H9 (cell line): ENCODE measurements around the gene RBP7. TPM values are rescaled to one million over a fixed set of nuclear protein-coding genes. Genes with fewer than 3 reads are reported as not detected.

ENCODE experiments used
- DNase-seq: peaks from one replicate; pipeline ENCODE4 v3.0.0-alpha.2; 2017
- H2AFZ ChIP-seq: one replicate; pipeline ENCODE4 v1.6.1; 2013; ENCODE audit warnings: mild to moderate bottlenecking, low read length, control low read depth, moderate library complexity
- H2AK5ac ChIP-seq: 2 replicates; pipeline ENCODE4 v1.6.1; 2013; ENCODE audit warnings: low read length, control low read depth, mixed read lengths; ENCODE audit not compliant: insufficient read length
- H2BK120ac ChIP-seq: one replicate; pipeline ENCODE4 v1.6.1; 2013; ENCODE audit warnings: low read depth, mild to moderate bottlenecking, low read length, control low read depth, inconsistent platforms; ENCODE audit not compliant: poor library complexity, severe bottlenecking
- H2BK12ac ChIP-seq: 2 replicates; pipeline ENCODE4 v1.6.1; 2013; ENCODE audit warnings: low read length, control low read depth, mixed read lengths, low read depth; ENCODE audit not compliant: insufficient read length
- H2BK15ac ChIP-seq: 2 replicates; pipeline ENCODE4 v1.6.1; 2013; ENCODE audit warnings: low read depth, low read length, control low read depth
- H2BK20ac ChIP-seq: one replicate; pipeline ENCODE4 v1.6.1; 2013; ENCODE audit warnings: low read depth, mild to moderate bottlenecking, low read length, control low read depth, inconsistent platforms; ENCODE audit not compliant: poor library complexity, severe bottlenecking
- H2BK5ac ChIP-seq: 2 replicates; pipeline ENCODE4 v1.6.1; 2013; ENCODE audit warnings: low read length, control low read depth, mixed read lengths; ENCODE audit not compliant: insufficient read length
- H3K14ac ChIP-seq: 2 replicates; pipeline ENCODE4 v1.6.1; 2013; ENCODE audit warnings: low read length, control low read depth; ENCODE audit not compliant: insufficient read depth
- H3K18ac ChIP-seq: 2 replicates; pipeline ENCODE4 v1.6.1; 2013; ENCODE audit warnings: low read depth, mild to moderate bottlenecking, mixed read lengths, low read length, control low read depth; ENCODE audit not compliant: insufficient read length
- H3K23ac ChIP-seq: 2 replicates; pipeline ENCODE4 v1.6.1; 2013; ENCODE audit warnings: low read length, control low read depth, mixed read lengths, low read depth; ENCODE audit not compliant: insufficient read length
- H3K23me2 ChIP-seq: 2 replicates; pipeline ENCODE4 v1.6.1; 2013; ENCODE audit warnings: low read depth, mild to moderate bottlenecking, mixed read lengths, low read length, control low read depth; ENCODE audit not compliant: insufficient read length, poor library complexity, severe bottlenecking
- H3K27ac ChIP-seq: 2 replicates; pipeline ENCODE4 v1.5.1; 2013; ENCODE audit warnings: low read length, control low read depth, mixed read lengths, low read depth; ENCODE audit not compliant: insufficient read length
- H3K27me3 ChIP-seq: 2 replicates; pipeline ENCODE4 v1.6.1; 2013; ENCODE audit warnings: low read length, control low read depth, inconsistent platforms; ENCODE audit not compliant: insufficient read depth
- H3K4ac ChIP-seq: 2 replicates; pipeline ENCODE4 v1.6.1; 2013; ENCODE audit warnings: low read depth, mild to moderate bottlenecking, control low read depth, inconsistent platforms, low read length, moderate library complexity
- H3K4me1 ChIP-seq: 2 replicates; pipeline ENCODE4 v1.6.1; 2013; ENCODE audit warnings: low read length, control low read depth, inconsistent platforms; ENCODE audit not compliant: insufficient read depth
- H3K4me2 ChIP-seq: 2 replicates; pipeline ENCODE4 v1.6.1; 2013; ENCODE audit warnings: low read length, control low read depth, mixed read lengths; ENCODE audit not compliant: insufficient read length, insufficient read depth
- H3K56ac ChIP-seq: 2 replicates; pipeline ENCODE4 v1.6.1; 2013; ENCODE audit warnings: low read depth, mild to moderate bottlenecking, mixed read lengths, low read length, control low read depth; ENCODE audit not compliant: insufficient read length
- H3K79me1 ChIP-seq: 2 replicates; pipeline ENCODE4 v1.6.1; 2013; ENCODE audit warnings: low read depth, mild to moderate bottlenecking, moderate library complexity, low read length, control low read depth, inconsistent platforms; ENCODE audit not compliant: insufficient read depth, poor library complexity, severe bottlenecking
- H3K79me2 ChIP-seq: 2 replicates; pipeline ENCODE4 v1.6.1; 2013; ENCODE audit warnings: low read length, control low read depth, inconsistent platforms; ENCODE audit not compliant: insufficient read depth
- H3K9ac ChIP-seq: 2 replicates; pipeline ENCODE4 v1.6.1; 2013; ENCODE audit warnings: low read length, control low read depth, mixed read lengths; ENCODE audit not compliant: insufficient read length; ENCODE audit errors: extremely low read depth
- H3K9me3 ChIP-seq: one replicate; pipeline ENCODE4 v1.6.1; 2013; ENCODE audit warnings: low read depth, low read length, inconsistent platforms; ENCODE audit not compliant: control insufficient read depth
- H3T11ph ChIP-seq: one replicate; pipeline ENCODE4 v1.6.1; 2013; ENCODE audit warnings: mild to moderate bottlenecking, low read length, control low read depth, inconsistent platforms
- H4K20me1 ChIP-seq: one replicate; pipeline ENCODE4 v1.6.1; 2013; ENCODE audit not compliant: control insufficient read depth, insufficient read length, insufficient read depth
- H4K5ac ChIP-seq: 2 replicates; pipeline ENCODE4 v1.6.1; 2013; ENCODE audit warnings: low read depth, mild to moderate bottlenecking, mixed read lengths, low read length, control low read depth; ENCODE audit not compliant: insufficient read length
- H4K8ac ChIP-seq: replicated peaks from 2 replicates; pipeline ENCODE4 v1.6.1; 2013; ENCODE audit warnings: low read length, control low read depth, mixed read lengths, low read depth; ENCODE audit not compliant: insufficient read length
- H4K91ac ChIP-seq: 2 replicates; pipeline ENCODE4 v1.6.1; 2013; ENCODE audit warnings: low read depth, mild to moderate bottlenecking, moderate library complexity, mixed read lengths, low read length, control low read depth; ENCODE audit not compliant: insufficient read length
- H3K27ac Mint-ChIP-seq, 3 experiments: 2 replicates in 2 of 3; 3 replicates in 1 of 3; pipeline ENCODE4 v1.8.0; 2020 to 2021; ENCODE audit warnings: mixed read lengths in 3 of 3, mild to moderate bottlenecking in 1 of 3, moderate library complexity in 1 of 3
- H3K27me3 Mint-ChIP-seq: 2 replicates; pipeline ENCODE4 v1.8.0; 2021; ENCODE audit warnings: low read depth, mild to moderate bottlenecking, moderate library complexity, mixed read lengths
- H3K36me3 Mint-ChIP-seq, 3 experiments: 2 replicates in 2 of 3; 3 replicates in 1 of 3; pipeline ENCODE4 v1.8.0; 2020 to 2021; ENCODE audit warnings: low read depth in 3 of 3, mixed read lengths in 3 of 3; ENCODE audit not compliant: insufficient read depth in 1 of 3
- H3K4me1 Mint-ChIP-seq, 2 experiments: 2 replicates each; pipeline ENCODE4 v1.8.0; 2020; ENCODE audit warnings: mixed read lengths in 2 of 2
- H3K4me3 Mint-ChIP-seq, 2 experiments: 2 replicates in 1 of 2; 3 replicates in 1 of 2; pipeline ENCODE4 v1.8.0; 2020 to 2021; ENCODE audit warnings: mild to moderate bottlenecking in 2 of 2, mixed read lengths in 2 of 2, moderate library complexity in 1 of 2
- H3K9me3 Mint-ChIP-seq, 2 experiments: 2 replicates in 1 of 2; 3 replicates in 1 of 2; pipeline ENCODE4 v1.8.0; 2020; ENCODE audit warnings: mild to moderate bottlenecking in 2 of 2, mixed read lengths in 2 of 2, moderate library complexity in 1 of 2
- WGBS: extraction: QIAGEN DNeasy Blood & Tissue Kit; methylation state at CpG from one replicate; pipeline ENCODE4 v1.1.7; 2013; ENCODE audit warnings: missing lambda C conversion rate, low lambda C conversion rate, mixed read lengths; ENCODE audit not compliant: insufficient read length; ENCODE audit errors: extremely low coverage; 5-methylcytosine and 5-hydroxymethylcytosine counted together
- total RNA-seq: library from RNA; stranded (reverse); gene quantifications from 2 replicates; pipeline ENCODE4 v1.2.1, GENCODE V29; 2021
- TF ChIP-seq, protein P1 (sequence below): fragments of 200-600 bp; sonication (generic); conservative IDR thresholded peaks from 3 replicates; pipeline ENCODE4 v1.8.0; 2021; ENCODE audit warnings: antibody characterized with exemption, mild to moderate bottlenecking

RBP7 gene
- total RNA-seq, 1 experiment from 2014 or later, result 4.5 TPM

DNA sequence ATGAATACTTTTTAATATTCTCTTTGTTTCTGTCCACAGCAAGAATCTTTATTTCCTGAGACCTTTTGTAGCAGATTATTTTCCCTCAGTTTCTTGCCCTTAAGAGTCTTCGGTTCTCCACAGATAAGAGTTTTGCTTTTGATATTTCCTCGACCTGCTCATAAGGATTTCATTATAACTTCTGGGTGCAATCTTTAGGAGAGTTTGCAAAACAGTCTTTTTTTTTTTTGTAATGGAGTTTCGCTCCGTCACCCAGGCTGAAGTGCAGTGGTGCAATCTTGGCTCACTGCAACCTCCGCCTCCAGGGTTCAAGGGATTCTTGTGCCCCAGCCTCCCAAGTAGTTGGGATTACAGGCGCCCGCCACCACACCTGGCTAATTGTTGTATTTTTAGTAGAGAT is 25.6 kb downstream of the RBP7 start:
- Mint-ChIP-seq H3K4me1 (no peaks in the 10 kb centered on the region), H3K27ac (no peak overlapping the region; a peak in 1 of 7 replicates), H3K9me3 (peaks cover 0 to under 1% of the 10 kb centered on the region in 2 experiments; a peak in 1 of 5 replicates), H3K36me3 (no peaks in the 10 kb centered on the region; a peak in 1 of 7 replicates), H3K4me3 (no peak overlapping the region), H3K27me3 (peaks cover under 1% of the 10 kb centered on the region; the same call in 1 of the 2 replicates)
- TF ChIP-seq, protein P1, sequence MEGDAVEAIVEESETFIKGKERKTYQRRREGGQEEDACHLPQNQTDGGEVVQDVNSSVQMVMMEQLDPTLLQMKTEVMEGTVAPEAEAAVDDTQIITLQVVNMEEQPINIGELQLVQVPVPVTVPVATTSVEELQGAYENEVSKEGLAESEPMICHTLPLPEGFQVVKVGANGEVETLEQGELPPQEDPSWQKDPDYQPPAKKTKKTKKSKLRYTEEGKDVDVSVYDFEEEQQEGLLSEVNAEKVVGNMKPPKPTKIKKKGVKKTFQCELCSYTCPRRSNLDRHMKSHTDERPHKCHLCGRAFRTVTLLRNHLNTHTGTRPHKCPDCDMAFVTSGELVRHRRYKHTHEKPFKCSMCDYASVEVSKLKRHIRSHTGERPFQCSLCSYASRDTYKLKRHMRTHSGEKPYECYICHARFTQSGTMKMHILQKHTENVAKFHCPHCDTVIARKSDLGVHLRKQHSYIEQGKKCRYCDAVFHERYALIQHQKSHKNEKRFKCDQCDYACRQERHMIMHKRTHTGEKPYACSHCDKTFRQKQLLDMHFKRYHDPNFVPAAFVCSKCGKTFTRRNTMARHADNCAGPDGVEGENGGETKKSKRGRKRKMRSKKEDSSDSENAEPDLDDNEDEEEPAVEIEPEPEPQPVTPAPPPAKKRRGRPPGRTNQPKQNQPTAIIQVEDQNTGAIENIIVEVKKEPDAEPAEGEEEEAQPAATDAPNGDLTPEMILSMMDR, result no peak
- Histone ChIP-seq H3K27ac (no peak overlapping the region), H3K14ac (no peak overlapping the region), H3K56ac (no peak overlapping the region), H2BK5ac (no peak overlapping the region), H2BK15ac (no peak overlapping the region), H3K4me1 (no peaks in the 10 kb centered on the region), H3K4me2 (no peak overlapping the region), H2BK20ac (no peak overlapping the region), H3K23me2 (peaks cover 3% of the 10 kb centered on the region), H3K23ac (no peak overlapping the region), H3K79me1 (no peaks in the 10 kb centered on the region), H3K27me3 (no peaks in the 10 kb centered on the region), H2AK5ac (no peak overlapping the region), H3K18ac (no peak overlapping the region), H3K79me2 (no peaks in the 10 kb centered on the region), H2BK12ac (no peak overlapping the region), H3K9ac (no peak overlapping the region), H4K8ac (no peak overlapping the region), H2AFZ (no peak overlapping the region), H3T11ph (no peak overlapping the region), H4K20me1 (no peaks in the 10 kb centered on the region), H3K4ac (no peak overlapping the region), H2BK120ac (no peak overlapping the region), H4K91ac (no peak overlapping the region), H4K5ac (no peak overlapping the region), H3K9me3 (no peaks in the 10 kb centered on the region)
- WGBS, result no CpG with 5 or more reads among the region's 7 CpGs
- no peak for DNase-seq
